ENCODE results near the gene CABLES2. TPM values are rescaled to one million over a fixed set of nuclear protein-coding genes. Genes with fewer than 3 reads are reported as not detected.

CABLES2 gene
- polyA plus RNA-seq, 3 donors, result 8.4 to 13.7 (median 9.4) TPM

- no peak for DNase-seq (ENCODE audit: extremely low read depth in 1 of 11, low read depth in 9 of 11, low spot score in 4 of 11)
Measured at GRCh38 chr20:62395311-62396242, 11.5 kb downstream of the CABLES2 start.

GRCh38 chr20:62394248-62395245, 12.5 kb downstream of the CABLES2 start:
- no peak for DNase-seq (ENCODE audit: extremely low read depth in 1 of 11, low read depth in 9 of 11, low spot score in 4 of 11)

- DNase-seq (ENCODE audit: extremely low read depth in 1 of 11, low read depth in 9 of 11, low spot score in 4 of 11), result no peak
Measured at GRCh38 chr20:62393830-62394229, 13.3 kb downstream of the CABLES2 start.

- no peak for DNase-seq (ENCODE audit: extremely low read depth in 1 of 11, low read depth in 9 of 11, low spot score in 4 of 11)
Measured at GRCh38 chr20:62393335-62393665, 13.8 kb downstream of the CABLES2 start.

- no peak for DNase-seq (ENCODE audit: extremely low read depth in 1 of 11, low read depth in 9 of 11, low spot score in 4 of 11)
Measured at GRCh38 chr20:62392621-62393334, 14.3 kb downstream of the CABLES2 start.

- no peak for DNase-seq (ENCODE audit: extremely low read depth in 1 of 11, low read depth in 9 of 11, low spot score in 4 of 11)
Measured at GRCh38 chr20:62392077-62392418, 15.0 kb downstream of the CABLES2 start.

GRCh38 chr20:62391165-62392076, 15.7 kb downstream of the CABLES2 start:
- DNase-seq (ENCODE audit: extremely low read depth in 1 of 11, low read depth in 9 of 11, low spot score in 4 of 11), result no peak

- no peak for DNase-seq (ENCODE audit: extremely low read depth in 1 of 11, low read depth in 9 of 11, low spot score in 4 of 11)
Measured at GRCh38 chr20:62390317-62391164, 16.5 kb downstream of the CABLES2 start.

- DNase-seq (ENCODE audit: extremely low read depth in 1 of 11, low read depth in 9 of 11, low spot score in 4 of 11), result no peak
Measured at GRCh38 chr20:62389601-62390087, 17.4 kb downstream of the CABLES2 start.

GRCh38 chr20:62388839-62389600, 18.1 kb downstream of the CABLES2 start:
- no peak for DNase-seq (ENCODE audit: extremely low read depth in 1 of 11, low read depth in 9 of 11, low spot score in 4 of 11)

GRCh38 chr20:62387933-62388635, 19.0 kb downstream of the CABLES2 start:
- no peak for DNase-seq (ENCODE audit: extremely low read depth in 1 of 11, low read depth in 9 of 11, low spot score in 4 of 11)

GRCh38 chr20:62387219-62387913, 19.7 kb downstream of the CABLES2 start:
- DNase-seq (ENCODE audit: extremely low read depth in 1 of 11, low read depth in 9 of 11, low spot score in 4 of 11), result no peak

GRCh38 chr20:62386383-62387218, 20.5 kb downstream of the CABLES2 start, which contains the start of gene RPS21:
TSS of gene RPS21 (plus strand) at chr20:62387103. CDS start at chr20:62387339, 236 bp downstream.
- peak; percentile 71 to 91 (median 90) for DNase-seq (ENCODE audit: extremely low read depth in 1 of 11, low read depth in 9 of 11, low spot score in 4 of 11)

All from renal cortex interstitium (tissue), 11 donors.